ENCODE data around the gene GMDS. TPM values are rescaled to one million over a fixed set of nuclear protein-coding genes. Genes with fewer than 3 reads are reported as not detected.

Gene GMDS
- total and polyA plus RNA-seq, 2 donors (not counting 3 experiments of a cell fraction or from before 2014, with no cell fraction given), result 9.8 to 23.5 TPM

DNA sequence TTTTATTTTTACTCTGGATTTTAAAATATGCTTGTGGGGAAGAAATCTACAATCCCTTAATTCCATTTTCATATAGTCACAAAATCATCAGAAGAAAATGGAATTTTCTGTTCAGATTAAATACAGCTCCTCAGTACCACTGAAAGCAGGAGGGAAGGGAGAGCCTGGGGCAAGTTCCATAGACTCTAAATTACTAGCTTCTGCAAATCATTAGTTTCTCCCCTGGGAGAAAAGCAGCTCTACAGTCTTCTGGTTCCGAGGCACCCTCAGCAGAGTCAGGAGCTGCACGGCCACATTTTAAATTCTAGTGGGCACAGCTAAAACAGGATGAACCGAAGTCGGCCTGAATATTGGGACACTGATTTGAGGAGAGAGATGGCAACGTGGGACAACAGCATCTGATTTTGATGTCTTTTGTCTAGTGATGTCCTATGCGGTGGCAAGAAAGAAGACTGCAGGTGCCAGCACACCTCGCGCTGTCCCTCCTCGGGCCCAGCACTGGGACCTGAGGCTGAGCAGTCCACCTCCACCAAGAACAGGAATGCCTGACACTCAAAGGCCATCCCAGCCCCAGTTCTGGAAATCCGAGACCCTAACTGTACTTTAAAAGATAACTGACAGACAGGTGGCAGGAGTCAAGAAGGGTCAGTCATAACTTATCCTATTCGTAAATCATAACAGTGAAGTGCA, 545.0 kb downstream of the GMDS start:
- H3K36me3 ChIP-seq (ENCODE audit: control insufficient read depth in 2 of 2, extremely low read depth in 1 of 2, insufficient read depth in 2 of 2, low read length in 2 of 2), result no peaks in the 10 kb centered on the region
- no peaks in the 10 kb centered on the region for H3K79me2 ChIP-seq (ENCODE audit: control insufficient read depth, insufficient read depth, low read length)
- H3K4me1 ChIP-seq (ENCODE audit: control insufficient read depth, extremely low read depth, insufficient read depth, low read length), result no peaks in the 10 kb centered on the region
- no peak overlapping the region for H3K27ac ChIP-seq (ENCODE audit: insufficient read depth, low read depth, low read length)
- H3K9me1 ChIP-seq (replicated peaks; ENCODE audit: control insufficient read depth, extremely low read depth, insufficient read depth, low read length), result no peaks in the 10 kb centered on the region
- no peak overlapping the region for H3K4me3 ChIP-seq (replicated peaks in 1 of 3; ENCODE audit: insufficient read depth in 1 of 3, low read depth in 1 of 3, low read length in 3 of 3)
- dilution Hi-C loops (cut with MboI; ENCODE audit: extremely low pct_ligation_motif_present, low sequenced_read_pairs), result no loop called here
- H2AFZ ChIP-seq (ENCODE audit: low read depth, low read length), result no peak overlapping the region
- intact Hi-C loops (cut with micrococcal nuclease), result no loop called here
- DNase-seq (ENCODE audit: low read depth, low spot score), result no peak
- no peak overlapping the region for H3K9ac ChIP-seq (replicated peaks; ENCODE audit: extremely low read depth, insufficient read depth, low read length)
- FAIRE-seq, result no peak
- no peaks in the 10 kb centered on the region for H3K27me3 ChIP-seq (ENCODE audit: control insufficient read depth in 2 of 2, insufficient read depth in 2 of 2, low read length in 2 of 2)
- CTCF ChIA-PET, result interaction anchor here (7.9 kb wide), 1 partner anchor 14 kb away, joined by 54 read pairs; no protein-coding TSS in a partner anchor
- no peaks in the 10 kb centered on the region for H3K9me3 ChIP-seq (replicated peaks; ENCODE audit: control insufficient read depth, insufficient read depth, low read length)
- TF ChIP-seq CTCF (IDR thresholded peaks at IDR 0.05; ENCODE audit: extremely low read depth in 1 of 2, insufficient read depth in 1 of 2, low read depth in 1 of 2, low read length in 2 of 2), result no peak
- TF ChIP-seq JUN (IDR thresholded peaks at IDR 0.05; ENCODE audit: borderline replicate concordance, insufficient read depth, insufficient read length, low read depth), result no peak
- TF ChIP-seq, protein P1, sequence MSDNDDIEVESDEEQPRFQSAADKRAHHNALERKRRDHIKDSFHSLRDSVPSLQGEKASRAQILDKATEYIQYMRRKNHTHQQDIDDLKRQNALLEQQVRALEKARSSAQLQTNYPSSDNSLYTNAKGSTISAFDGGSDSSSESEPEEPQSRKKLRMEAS (IDR thresholded peaks at IDR 0.05; ENCODE audit: insufficient read depth, insufficient read length), result no peak
- no peak for TF ChIP-seq POLR2A (IDR thresholded peaks at IDR 0.05; ENCODE audit: low read depth, low read length)
- no peak for TF ChIP-seq MYC (IDR thresholded peaks at IDR 0.05; ENCODE audit: low read depth, low read length)
- TF ChIP-seq EZH2 (IDR thresholded peaks at IDR 0.05; ENCODE audit: borderline replicate concordance, low read depth, low read length, severe bottlenecking), result no peak
- TF ChIP-seq POLR2AphosphoS5 (IDR thresholded peaks at IDR 0.05; ENCODE audit: insufficient read depth, low read depth, low read length), result no peak
- no peak for TF ChIP-seq GATA2 (IDR thresholded peaks at IDR 0.05; ENCODE audit: insufficient read depth, insufficient read length, low read depth, low read length)
- TF ChIP-seq FOS (IDR thresholded peaks at IDR 0.05; ENCODE audit: borderline replicate concordance, insufficient read depth, low read length), result no peak
- H3K4me2 ChIP-seq (ENCODE audit: insufficient read depth, low read length), result no peak overlapping the region
- POLR2A ChIA-PET, result no interaction called here
- H4K20me1 ChIP-seq (replicated peaks; ENCODE audit: control insufficient read depth, extremely low read depth, insufficient read depth, low read length), result no peaks in the 10 kb centered on the region
- BruUV-seq (replicated peaks), result no TSS peak

All from endothelial cell of umbilical vein (primary cell).